ENCODE results near the gene GGN.
"Not testable (repeated sequence)": the region's sequence is repeated elsewhere in the genome, so short reads cannot be mapped to it uniquely, and the experiment has no call there.

GGN gene

DNA sequence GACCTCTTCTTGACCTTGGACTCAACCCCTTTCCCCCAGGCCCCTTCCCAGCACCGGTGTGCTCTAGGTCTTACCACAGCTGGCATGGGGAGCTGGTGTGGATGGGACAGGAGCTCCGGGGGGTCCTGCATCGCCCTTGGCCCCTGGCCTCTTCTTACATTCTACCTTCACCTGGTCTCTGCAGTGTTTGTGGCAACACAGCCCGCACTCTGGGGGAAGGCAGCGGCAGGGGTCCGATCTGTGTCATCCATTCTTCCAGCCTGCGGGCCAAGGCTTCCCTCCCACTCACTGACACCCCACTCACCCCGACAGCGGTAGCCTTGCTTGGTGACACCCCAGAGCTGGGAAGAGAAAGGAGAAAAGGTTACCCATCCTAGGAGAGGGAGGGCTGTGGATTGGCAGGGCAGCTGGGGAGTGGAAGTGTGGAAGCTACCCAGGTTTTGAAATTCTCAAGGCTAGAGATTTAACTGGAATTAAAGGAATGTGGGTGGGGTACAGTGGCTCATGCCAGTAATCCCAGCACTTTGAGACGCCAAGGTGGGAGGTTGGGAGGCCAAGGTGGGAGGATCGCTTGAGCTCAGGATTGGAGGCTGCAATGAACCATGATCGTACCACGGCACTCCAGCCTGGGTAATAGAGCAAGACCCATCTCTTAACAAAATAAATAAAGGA, 23.3 kb upstream of the GGN start:
- DNase-seq, result no peak

DNA sequence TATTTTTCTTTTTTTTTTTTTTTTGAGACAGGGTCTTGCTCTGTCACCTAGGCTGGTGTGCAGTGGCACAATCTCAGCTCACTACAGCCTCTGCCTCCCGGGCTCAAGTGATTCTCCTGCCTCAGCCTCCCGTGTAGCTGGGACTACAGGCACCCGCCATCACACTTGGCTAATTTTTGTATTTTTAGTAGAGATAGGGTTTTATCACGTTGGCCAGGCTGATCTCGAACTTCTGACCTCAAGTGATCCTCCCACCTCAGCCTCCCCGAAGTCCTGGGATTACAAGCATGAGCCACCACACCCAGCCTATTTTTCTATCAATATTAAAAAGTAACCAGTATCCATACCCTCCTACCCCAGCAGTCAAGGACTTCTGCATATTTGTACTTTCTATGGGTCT, 22.6 kb upstream of the GGN start:
- DNase-seq, result not testable (repeated sequence)

DNA sequence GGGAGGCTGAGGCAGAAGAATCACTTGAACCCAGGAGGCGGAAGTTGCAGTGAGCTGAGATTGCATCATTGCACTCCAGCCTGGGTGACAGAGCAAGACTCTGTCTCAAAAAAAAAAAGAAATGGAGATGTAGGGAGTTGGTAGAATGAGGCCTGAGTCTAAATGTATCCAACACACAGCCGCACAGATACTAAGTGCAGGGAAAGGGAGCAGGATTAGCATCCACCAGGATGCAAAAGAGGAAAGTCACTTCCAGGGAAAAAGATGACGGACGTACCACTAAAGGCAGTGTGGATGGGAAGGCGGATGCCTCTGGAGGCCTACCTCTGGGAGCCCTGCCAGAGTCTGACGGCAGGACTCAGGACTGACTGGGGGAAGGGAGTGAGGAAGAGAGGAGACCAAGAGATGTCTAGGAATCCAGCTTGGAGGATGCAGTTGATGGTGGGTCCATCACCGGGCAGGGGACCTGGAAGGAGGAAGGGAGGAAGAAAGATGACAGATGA, 21.8 kb upstream of the GGN start:
- no peak for DNase-seq

DNA sequence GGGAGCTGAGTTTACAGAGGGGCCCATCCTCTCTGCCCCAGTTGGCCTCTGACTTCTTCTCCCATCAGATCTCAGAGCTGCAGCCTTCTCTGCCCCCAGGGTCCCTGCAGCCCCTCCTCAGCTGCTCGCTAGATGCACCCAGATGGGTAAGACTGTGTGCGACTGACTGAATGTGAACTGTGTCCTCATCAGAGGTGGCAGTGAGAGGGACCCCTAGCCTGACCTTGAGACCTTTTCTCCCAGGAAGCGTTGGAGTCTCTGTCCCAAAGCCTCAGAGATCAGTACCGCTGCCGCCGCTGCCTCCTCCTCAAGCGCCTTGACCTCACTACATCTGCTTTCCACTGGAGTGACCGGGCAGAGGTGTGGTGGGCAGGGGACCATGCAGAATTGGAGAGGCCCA, 17.4 kb upstream of the GGN start:
- DNase-seq, result no peak

DNA sequence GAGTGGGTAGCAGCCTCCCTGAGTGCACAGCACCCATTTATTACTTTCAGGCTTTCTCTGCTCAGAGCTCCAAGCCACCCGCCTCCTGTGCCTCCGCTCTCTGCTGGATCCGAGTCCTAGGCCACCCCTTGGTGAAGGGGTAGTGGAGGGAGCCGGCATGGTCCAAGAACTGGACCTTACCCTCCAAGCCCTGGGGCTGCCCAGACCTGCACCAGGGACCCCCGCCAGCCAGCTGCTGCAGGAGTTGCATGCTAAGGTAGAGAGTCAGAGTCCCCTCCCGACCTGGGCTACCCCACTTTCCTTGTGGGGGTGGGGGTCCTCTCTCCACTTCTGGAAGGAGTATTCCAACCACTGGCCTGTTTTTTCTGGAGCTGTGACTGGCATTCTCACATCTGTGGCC, 17.0 kb upstream of the GGN start:
- no peak for DNase-seq

DNA sequence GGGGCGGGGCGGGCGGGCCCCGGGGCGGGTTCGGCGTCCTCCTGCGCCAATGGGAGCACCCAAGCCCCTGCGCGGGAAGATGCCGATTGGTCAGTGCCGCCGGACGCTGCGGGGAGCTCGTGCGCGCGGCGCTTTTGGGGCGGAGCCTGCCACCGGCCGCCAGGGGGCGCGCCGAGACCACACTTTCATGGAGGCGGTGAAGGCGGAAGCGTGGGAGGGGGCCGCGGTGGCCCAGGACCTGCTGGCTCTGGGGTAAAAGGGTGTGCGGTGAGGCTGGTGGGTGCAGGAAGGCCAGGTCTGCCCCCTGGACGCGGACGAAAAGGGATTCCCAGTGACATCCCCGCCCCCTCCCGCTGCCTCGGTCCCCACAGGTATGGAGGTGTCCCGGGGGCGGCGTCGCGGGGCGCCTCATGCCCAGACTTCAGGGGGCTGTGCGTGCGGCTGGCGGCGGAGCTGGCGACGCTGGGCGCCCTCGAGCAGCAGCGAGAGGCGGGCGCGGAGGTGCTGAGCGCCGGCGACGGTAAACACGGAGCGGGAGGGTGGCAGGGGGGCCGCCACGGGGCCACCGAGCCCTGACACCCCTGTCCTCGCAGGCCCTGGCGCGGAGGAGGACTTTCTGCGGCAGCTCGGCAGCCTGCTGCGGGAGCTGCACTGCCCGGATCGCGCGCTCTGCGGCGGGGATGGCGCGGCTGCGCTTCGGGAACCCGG, 15.3 kb upstream of the GGN start, which contains the start of gene FAM98C:
FAM98C (plus strand) TSS at position 127 of the 708 bp plus-strand sequence; CDS start at position 188, 61 bp downstream.
- peak; percentile 93 for DNase-seq

DNA sequence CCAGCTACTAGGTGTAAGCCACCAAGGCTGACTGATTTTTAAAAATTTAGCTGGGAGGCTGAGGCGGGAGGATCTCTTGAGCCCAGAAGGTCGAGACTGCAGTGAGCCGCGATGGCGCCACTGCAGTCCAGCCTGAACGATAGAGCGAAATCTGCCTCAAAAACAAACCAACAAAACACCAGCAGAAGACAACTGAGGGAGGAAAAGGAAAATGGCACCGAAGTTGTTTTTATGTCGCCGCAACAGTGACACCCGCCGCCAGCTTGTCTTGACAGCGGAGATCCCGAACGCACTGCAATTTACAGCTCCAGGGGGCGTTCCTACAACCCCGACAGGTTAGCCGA, 14.8 kb upstream of the GGN start:
- no peak for DNase-seq

DNA sequence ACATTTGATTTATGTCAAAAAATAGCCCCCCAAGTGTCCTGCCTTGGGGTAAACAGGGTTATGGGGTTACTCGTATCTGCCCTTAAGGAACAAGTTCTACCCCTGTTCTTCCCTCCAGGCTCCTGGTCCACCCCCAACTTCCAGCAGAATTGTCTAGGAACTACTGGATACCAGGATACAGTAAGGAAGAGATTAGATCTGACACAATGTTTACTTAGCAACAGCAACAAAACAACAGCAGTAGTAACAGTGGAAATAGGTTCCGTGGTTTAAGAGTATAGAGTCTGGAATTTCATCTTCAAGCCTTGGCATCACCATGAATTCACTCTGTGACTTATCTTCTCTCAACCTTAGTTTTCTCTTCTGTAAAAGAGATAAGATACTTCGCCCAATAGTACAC, 13.3 kb upstream of the GGN start:
- DNase-seq, result no peak

DNA sequence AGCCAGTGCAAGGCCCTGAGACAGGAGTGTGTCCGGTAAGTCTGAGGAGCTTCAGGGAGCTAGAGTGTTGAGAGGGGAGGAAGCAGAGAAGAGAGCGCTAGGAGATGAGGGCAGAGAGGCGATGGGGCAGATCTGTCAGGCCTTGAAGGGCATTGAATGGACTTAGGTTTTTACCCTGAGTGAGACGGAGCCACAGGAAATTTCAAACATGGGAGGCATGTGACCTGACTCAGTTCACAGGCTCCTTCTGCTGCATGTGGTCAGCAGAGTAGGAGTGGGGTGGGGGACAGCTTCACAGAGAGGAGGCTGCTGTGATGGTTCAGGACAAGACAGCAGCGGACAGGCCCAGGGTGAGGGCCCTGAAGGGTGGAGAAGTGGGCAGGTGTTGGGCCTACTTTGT, 12.5 kb upstream of the GGN start:
- no peak for DNase-seq

DNA sequence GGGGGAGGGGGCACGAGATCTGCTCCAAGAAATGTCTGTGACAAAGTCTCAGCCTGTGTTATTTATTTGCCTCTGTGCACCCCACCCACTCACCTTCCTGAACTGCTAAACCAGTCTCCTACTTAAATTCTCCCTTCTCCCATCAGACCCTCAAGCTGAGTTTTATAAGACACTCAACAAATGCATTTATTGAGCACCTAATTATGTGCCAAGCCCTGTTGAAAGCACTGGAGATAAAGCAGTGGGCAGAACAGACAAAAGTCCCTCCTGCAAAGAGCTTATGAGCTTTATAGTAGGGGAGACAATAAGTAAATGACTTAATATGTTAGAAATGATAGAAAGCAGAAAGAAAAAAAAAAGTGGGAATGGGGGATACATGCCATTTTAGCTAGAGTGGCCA, 11.7 kb upstream of the GGN start:
- DNase-seq, result no peak

DNA sequence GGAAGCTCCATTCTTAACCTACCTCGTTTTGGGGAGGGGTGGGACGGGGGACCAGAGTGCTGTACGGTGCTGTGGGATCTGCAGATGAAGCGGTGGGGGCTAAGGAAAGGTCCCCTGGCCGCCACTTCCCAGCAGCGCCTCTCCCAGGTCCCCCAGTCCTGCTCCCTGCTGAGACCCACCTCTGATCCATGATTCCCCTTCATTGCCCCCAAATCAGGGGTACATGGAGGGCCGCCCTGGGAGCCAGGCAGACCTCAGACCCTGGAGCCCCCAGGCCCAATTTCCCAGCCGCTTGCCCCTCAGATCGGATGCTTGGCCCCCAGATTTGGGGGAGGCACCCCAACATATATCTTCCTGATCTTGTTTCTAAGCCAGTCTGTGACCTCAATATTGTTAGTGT, 11.2 kb upstream of the GGN start:
- no peak for DNase-seq

DNA sequence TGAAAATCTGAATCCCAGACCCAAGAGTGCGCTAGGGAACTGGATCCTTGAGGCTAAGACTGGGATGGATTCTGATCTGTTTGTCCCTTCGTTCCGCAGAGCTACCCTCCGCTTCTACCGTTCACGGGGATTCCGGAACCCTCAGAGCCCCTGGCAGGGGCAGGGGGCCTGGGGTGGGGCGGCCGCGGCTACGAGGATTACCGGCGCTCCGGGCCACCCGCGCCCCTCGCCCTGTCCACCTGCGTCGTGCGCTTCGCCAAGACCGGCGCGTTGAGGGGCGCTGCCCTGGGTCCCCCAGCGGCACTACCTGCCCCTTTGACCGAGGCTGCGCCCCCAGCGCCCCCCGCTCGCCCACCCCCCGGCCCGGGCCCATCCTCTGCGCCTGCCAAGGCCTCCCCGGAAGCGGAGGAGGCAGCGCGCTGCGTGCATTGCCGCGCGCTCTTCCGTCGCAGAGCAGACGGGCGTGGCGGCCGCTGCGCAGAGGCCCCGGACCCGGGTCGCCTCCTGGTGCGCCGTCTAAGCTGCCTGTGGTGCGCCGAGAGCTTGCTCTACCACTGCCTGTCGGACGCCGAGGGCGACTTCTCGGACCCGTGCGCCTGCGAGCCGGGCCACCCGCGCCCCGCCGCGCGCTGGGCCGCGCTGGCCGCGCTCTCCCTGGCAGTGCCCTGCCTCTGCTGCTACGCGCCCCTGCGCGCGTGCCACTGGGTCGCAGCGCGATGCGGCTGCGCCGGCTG, 7.7 kb upstream of the GGN start:
- DNase-seq, result no peak

DNA sequence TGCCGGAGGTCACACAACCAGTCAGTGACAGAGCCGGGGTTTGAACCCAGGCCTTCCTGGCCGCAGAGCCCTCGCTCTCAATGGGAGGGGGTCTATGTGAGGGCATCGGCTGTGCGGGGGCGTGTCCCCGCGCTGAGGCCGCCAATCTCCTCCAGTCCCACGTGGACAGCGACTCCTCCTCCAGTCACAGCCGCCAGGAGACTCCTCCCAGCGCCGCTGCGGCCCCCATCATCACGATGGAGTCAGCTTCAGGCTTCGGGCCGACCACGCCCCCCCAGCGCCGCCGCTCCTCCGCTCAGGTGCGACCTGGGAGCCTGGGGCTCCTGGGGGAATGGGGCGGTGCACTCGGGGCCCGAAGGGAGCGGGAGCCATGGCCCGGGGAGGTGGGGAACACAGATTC, 6.7 kb upstream of the GGN start:
- no peak for DNase-seq

DNA sequence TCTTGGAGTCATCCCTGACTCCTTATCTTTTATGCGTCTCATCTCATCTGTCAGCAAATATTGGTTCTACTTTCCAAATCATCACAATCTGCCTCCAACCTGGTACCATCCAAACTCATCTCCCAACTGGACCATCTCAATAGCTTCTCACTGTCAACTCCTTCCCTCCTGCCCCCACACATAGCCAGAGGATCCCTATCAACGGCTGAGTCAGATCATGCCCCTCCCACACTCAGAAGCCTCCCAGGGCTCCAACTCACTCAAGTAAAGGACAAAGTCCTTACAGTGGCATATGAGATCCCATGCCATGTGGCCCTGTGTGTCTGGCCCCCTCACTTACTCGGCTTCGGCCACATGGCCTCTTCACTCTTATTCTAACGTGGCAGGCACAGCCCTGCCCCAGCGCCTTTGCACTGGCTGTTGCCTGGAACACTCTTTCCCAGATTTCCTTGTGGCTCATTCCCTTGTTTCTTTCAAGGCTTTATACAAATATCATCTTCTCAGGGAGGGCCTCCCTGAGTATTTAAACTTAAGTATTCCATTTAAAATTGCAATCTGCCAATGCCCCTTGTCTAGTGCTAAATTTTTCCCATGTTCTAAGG, 5.0 kb upstream of the GGN start:
- DNase-seq, result no peak

DNA sequence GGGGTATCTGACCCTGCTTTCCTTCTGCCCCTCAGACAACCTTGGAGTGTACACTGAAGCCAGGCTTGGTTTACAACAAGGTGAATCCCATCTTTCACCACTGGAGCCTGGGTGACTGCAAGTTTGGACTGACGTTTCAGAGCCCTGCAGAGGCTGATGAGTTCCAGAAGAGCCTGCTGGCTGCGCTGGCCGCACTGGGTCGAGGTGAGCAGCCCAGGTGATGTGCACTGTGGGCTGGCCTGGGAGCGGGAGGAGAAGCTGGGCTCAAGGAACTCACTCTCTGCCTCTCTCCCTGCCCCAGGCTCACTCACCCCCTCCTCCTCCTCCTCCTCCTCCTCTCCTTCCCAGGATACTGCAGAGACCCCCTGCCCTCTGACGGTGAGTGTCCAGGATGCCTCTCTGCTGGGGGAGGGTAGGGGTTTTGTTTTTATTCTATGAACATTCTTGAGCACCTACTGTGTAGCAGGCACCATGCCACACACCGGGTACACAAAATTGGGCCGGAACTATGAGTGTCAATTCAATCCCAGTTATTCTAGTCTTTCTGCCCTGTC, 4.2 kb upstream of the GGN start:
- DNase-seq, result no peak

DNA sequence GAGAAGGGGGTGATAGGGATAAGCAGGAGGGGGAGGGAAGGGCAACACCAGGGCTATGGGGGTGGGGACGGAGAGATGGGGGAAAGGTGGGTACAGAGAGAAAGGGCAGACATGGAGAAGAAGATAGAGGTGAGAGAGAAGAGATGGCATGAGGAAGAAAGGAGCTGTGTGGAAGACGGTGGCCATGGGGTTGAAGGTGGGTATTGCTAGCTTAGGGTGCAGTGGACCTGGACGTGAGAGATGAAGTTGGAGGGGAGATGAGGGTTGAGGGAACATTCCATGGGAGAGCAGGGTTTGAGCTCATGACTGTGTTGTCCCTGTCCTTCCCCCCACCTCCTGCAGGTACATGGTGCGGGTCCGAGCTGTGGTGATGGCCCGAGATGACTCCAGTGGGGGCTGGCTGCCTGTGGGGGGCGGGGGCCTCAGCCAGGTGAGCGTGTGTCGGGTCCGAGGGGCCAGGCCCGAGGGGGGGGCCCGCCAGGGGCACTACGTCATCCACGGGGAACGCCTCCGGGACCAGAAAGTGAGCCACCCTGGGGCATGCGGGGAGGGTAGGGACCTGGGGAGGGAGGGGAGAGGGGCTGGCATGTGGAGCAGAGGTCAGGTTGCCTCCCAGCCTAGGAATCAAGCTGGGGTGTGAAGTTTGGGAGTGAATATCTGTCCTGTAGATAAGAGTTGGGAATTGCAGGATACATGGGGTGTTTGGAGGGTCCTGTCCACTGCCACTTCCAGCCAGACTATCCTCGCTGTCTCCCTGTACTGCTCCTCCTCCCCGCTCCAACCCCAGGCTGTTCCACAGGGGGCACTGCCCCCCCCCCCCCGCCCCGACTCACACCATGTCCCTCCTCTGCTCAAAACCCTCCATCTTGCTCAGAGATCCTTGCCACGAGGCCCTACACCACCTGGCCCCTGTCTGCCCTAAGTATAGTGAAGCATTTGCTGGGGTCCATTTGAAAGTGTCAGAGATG, 2.4 kb upstream of the GGN start:
- no peak for DNase-seq

DNA sequence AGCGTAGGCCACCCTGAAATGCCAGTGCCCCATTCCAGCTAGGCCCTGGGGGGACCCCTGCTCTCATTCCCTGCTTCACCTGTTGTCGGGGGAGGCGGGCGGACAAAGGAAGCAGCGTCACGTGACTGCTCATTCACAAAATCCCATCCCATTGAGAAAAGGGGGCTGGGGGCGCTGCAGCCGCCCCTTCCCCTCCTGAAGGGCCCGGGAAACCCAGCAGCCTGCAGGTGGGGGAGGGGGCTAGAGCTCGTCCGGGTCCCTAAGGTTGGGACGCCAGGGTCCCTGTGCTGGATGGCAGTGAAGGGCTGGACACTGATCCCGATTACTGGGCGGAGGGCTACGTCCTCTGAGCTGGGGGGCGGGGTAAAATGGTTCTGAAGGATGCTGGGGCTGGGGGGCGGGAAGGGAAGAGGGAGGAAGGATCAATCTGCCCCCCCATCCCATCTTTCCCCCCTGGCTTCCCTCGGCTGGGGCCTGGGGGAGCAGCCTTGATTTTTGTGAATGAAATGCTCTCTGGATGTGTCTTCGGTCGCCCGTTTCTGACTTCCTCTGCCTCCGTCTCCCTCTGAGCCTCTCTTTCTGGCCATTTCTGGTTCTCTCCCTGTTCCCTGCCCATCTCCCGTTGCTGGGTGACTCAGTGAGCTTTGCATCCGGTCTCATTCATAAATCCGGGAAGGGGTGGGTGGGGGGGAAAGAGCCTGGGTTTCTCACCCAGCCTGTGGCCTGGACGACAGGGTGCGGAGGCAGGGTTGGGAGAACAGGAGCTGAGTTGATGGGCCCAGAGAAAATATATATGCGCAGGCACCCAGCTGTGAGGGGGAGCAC, 1.5 kb upstream of the GGN start:
- DNase-seq, result peak; percentile 35

DNA sequence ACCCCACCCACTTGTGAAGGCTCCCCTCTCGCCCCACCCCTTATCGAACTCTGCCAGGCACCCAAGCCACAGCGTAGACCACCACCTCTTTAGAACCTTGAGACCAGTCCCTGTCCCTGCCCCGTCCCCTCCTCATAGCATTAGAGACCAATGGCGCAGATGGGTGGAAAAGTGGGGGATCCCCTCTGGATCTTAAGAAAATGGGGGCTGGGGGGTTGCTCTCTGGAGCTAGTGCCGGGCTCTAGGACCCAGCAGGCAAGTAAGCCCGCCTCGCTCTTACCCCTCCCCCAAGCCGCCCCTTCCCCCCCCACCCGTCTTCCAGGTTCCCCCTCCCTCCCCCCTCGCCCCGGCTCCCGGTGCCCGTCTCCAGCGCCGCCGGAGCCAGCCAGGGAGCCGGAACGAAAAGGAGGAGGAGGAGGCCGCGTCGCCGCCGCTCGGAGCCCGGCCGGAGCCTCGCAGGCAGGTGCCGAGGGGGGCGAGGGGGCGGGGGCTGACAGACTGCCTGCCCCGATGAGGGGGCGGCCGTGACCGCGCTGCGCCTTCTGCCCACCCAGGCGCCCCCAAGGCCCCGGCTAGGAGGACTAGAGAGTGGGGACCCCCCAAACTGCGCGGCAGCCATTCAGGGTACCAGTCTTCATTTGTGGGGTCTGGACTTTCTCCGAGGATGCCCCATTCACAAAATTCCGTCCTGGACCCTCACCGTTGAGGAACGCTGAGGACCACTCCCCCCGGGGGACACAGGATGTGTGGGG, 691 bp upstream of the GGN start, which contains the start of gene SPRED3:
SPRED3 (plus strand) TSS at position 349 of the 752 bp plus-strand sequence. CDS start 1,606 bp downstream, outside the sequence.
- DNase-seq, result peak; percentile 69

DNA sequence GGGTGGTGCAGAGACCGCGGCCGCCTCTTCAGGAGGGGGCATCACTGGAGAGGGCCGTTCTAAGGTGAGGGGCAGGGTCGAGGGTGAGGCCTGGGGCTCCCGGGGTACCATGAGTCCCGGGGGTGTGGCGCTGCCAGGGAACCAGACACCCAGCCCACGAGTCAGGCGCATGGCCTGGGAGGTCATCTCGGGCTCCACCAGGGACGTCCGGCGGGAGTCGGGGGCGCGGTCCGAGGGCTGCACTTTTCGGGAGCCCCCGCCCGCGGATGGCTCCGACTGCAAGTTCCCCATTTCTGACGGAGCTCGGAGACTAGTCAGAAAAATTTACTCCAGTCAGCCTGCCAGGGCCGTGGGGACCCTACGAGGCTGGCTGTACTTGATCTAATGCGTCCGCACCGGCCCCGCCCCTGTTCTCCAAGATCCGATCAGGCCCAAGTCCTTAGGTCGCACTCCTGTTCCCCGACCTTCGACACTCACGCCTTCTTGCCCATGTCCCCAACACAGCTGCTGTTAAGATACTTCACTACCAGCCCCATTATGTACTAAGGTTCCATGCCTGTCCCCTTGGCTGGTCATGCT, 774 bp downstream of the GGN start:
- DNase-seq, result no peak

All from NCI-H510A (cell line).